GM12874 (cell line): Measurements from ENCODE around the gene PPP2R1A.

ENCODE experiments used
- CTCF ChIP-seq: IDR thresholded peaks from 2 replicates; pipeline ENCODE4 v1.5.1; 2011; ENCODE audit warnings: low read depth, mild to moderate bottlenecking, control low read depth, low read length, moderate library complexity; ENCODE audit not compliant: insufficient read depth

PPP2R1A gene

GRCh38 chr19:52221831-52222375 lies 32.1 kb downstream of the PPP2R1A start:
- TF ChIP-seq CTCF: no peak

GRCh38 chr19:52224211-52224610 lies 34.4 kb downstream of the PPP2R1A start:
- no peak for TF ChIP-seq CTCF

- no peak for TF ChIP-seq CTCF
Measured at GRCh38 chr19:52226652-52227051, 36.8 kb downstream of the PPP2R1A start.

- no peak for TF ChIP-seq CTCF
Measured at GRCh38 chr19:52227196-52227940, 37.5 kb downstream of the PPP2R1A start.

- TF ChIP-seq CTCF: no peak
Measured at GRCh38 chr19:52227980-52228379, 38.1 kb downstream of the PPP2R1A start.

GRCh38 chr19:52229524-52229923 lies 39.7 kb downstream of the PPP2R1A start:
- TF ChIP-seq CTCF: no peak

- TF ChIP-seq CTCF: no peak
Measured at GRCh38 chr19:52230685-52231084, 40.8 kb downstream of the PPP2R1A start.
